ENCODE data around the gene NKG7. TPM values are rescaled to one million over a fixed set of nuclear protein-coding genes. Genes with fewer than 3 reads are reported as not detected.

NKG7 gene
- total and polyA plus RNA-seq, 2 experiments from 2014 or later: 0.57 TPM; not detected in 1

DNA sequence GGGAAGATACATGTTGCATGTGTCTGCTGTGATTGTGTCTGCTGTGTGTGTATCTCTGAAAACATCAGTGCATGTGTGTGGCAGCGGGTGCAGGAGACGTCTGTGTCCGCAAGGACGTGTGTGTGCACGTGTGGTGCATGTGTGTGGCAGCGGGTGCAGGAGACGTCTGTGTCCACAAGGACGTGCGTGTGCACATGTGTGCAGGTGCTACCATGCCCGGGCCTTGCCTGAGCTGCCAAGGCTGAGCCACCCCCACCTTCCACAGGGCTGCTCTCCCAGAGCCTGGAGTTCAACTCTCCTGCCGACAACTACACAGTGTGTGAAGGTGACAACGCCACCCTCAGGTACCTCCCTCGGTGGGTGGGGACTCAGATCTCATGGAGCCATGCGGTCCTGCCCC is 50.7 kb downstream of the NKG7 start:
- H3K36me3 ChIP-seq: no peaks in the 10 kb centered on the region
- no peak for DNase-seq (ENCODE audit: low read depth in 1 of 2, low spot score in 1 of 2)
- TF ChIP-seq CTCF (IDR thresholded peaks at IDR 0.05; ENCODE audit: low read depth, low read length): no peak
- H3K27ac ChIP-seq: no peak overlapping the region
- H3K4me3 ChIP-seq: no peak overlapping the region
- no peaks in the 10 kb centered on the region for H3K9me3 ChIP-seq (ENCODE audit: low read depth)
- H3K4me1 ChIP-seq (ENCODE audit: low read depth): no peaks in the 10 kb centered on the region
- no peaks in the 10 kb centered on the region for H3K27me3 ChIP-seq

Other genes with a start within 250 kb of the NKG7 start
- gene SIGLEC9, start 247.7 kb downstream of the NKG7 start, total RNA-seq: not detected in 2 replicates
- not detected in 2 replicates for gene SIGLEC9, start 247.7 kb downstream of the NKG7 start, polyA plus RNA-seq
- not detected in 2 replicates for gene SIGLEC7, start 230.4 kb downstream of the NKG7 start, total RNA-seq
- gene SIGLEC7, start 230.4 kb downstream of the NKG7 start, polyA plus RNA-seq: not detected in 2 replicates
- not detected in 2 replicates for gene CD33, start 147.6 kb downstream of the NKG7 start, total RNA-seq
- gene CD33, start 147.6 kb downstream of the NKG7 start, polyA plus RNA-seq: not detected in 2 replicates
- not detected in 2 replicates for gene SIGLECL1, start 121.6 kb downstream of the NKG7 start, total RNA-seq
- not detected in 2 replicates for gene SIGLECL1, start 121.6 kb downstream of the NKG7 start, polyA plus RNA-seq
- 9.7 and 12.6 TPM in 2 replicates for gene IGLON5, start 61.0 kb downstream of the NKG7 start, total RNA-seq
- 1.5 and 3.3 TPM in 2 replicates for gene IGLON5, start 61.0 kb downstream of the NKG7 start, polyA plus RNA-seq
- gene VSIG10L, start 30.5 kb downstream of the NKG7 start, total RNA-seq: 5.0 and 6.5 TPM in 2 replicates
- gene VSIG10L, start 30.5 kb downstream of the NKG7 start, polyA plus RNA-seq: 8.1 and 9.1 TPM in 2 replicates
- gene ETFB, start 6.3 kb downstream of the NKG7 start, total RNA-seq: 203 and 276 TPM in 2 replicates
- gene ETFB, start 6.3 kb downstream of the NKG7 start, polyA plus RNA-seq: 343 and 433 TPM in 2 replicates
- gene CLDND2, start 3.7 kb downstream of the NKG7 start, total RNA-seq: 0.45 TPM in 1 of 2 replicates, not detected in the other
- gene CLDND2, start 3.7 kb downstream of the NKG7 start, polyA plus RNA-seq: 16.5 and 22.3 TPM in 2 replicates
- not detected in 2 replicates for gene LIM2, start 15.3 kb upstream of the NKG7 start, total RNA-seq
- gene LIM2, start 15.3 kb upstream of the NKG7 start, polyA plus RNA-seq: not detected in 2 replicates
- not detected in 2 replicates for gene C19orf84, start 17.9 kb upstream of the NKG7 start, total RNA-seq
- gene C19orf84, start 17.9 kb upstream of the NKG7 start, polyA plus RNA-seq: not detected in 2 replicates
- gene SIGLEC10, start 45.0 kb upstream of the NKG7 start, total RNA-seq: not detected in 2 replicates
- 0.22 and 0.55 TPM in 2 replicates for gene SIGLEC10, start 45.0 kb upstream of the NKG7 start, polyA plus RNA-seq
- not detected in 2 replicates for gene SIGLEC8, start 85.8 kb upstream of the NKG7 start, total RNA-seq
- gene SIGLEC8, start 85.8 kb upstream of the NKG7 start, polyA plus RNA-seq: not detected in 2 replicates
- not detected in 2 replicates for gene CEACAM18, start 105.9 kb upstream of the NKG7 start, total RNA-seq
- gene CEACAM18, start 105.9 kb upstream of the NKG7 start, polyA plus RNA-seq: not detected in 2 replicates
- not detected in 2 replicates for gene SIGLEC12, start 129.1 kb upstream of the NKG7 start, total RNA-seq
- not detected in 2 replicates for gene SIGLEC12, start 129.1 kb upstream of the NKG7 start, polyA plus RNA-seq
- gene SIGLEC6, start 159.0 kb upstream of the NKG7 start, total RNA-seq: not detected in 2 replicates
- gene SIGLEC6, start 159.0 kb upstream of the NKG7 start, polyA plus RNA-seq: not detected in 2 replicates
- gene ZNF175, start 198.6 kb upstream of the NKG7 start, total RNA-seq: 4.4 and 7.0 TPM in 2 replicates
- gene ZNF175, start 198.6 kb upstream of the NKG7 start, polyA plus RNA-seq: 2.3 and 3.6 TPM in 2 replicates